GM12801 (cell line): ENCODE data around the gene SCLT1.

Experiments
- TF ChIP-seq, protein P1 (sequence below): IDR thresholded peaks from one replicate; pipeline ENCODE4 v1.5.1; 2011; ENCODE audit warnings: control low read depth; ENCODE audit not compliant: insufficient read length; ENCODE audit errors: extremely low read depth

The SCLT1 gene

GRCh38 chr4:129094347-129094746 lies 1.0 kb upstream of the SCLT1 start:
- TF ChIP-seq, protein P1, sequence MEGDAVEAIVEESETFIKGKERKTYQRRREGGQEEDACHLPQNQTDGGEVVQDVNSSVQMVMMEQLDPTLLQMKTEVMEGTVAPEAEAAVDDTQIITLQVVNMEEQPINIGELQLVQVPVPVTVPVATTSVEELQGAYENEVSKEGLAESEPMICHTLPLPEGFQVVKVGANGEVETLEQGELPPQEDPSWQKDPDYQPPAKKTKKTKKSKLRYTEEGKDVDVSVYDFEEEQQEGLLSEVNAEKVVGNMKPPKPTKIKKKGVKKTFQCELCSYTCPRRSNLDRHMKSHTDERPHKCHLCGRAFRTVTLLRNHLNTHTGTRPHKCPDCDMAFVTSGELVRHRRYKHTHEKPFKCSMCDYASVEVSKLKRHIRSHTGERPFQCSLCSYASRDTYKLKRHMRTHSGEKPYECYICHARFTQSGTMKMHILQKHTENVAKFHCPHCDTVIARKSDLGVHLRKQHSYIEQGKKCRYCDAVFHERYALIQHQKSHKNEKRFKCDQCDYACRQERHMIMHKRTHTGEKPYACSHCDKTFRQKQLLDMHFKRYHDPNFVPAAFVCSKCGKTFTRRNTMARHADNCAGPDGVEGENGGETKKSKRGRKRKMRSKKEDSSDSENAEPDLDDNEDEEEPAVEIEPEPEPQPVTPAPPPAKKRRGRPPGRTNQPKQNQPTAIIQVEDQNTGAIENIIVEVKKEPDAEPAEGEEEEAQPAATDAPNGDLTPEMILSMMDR = no peak

DNA sequence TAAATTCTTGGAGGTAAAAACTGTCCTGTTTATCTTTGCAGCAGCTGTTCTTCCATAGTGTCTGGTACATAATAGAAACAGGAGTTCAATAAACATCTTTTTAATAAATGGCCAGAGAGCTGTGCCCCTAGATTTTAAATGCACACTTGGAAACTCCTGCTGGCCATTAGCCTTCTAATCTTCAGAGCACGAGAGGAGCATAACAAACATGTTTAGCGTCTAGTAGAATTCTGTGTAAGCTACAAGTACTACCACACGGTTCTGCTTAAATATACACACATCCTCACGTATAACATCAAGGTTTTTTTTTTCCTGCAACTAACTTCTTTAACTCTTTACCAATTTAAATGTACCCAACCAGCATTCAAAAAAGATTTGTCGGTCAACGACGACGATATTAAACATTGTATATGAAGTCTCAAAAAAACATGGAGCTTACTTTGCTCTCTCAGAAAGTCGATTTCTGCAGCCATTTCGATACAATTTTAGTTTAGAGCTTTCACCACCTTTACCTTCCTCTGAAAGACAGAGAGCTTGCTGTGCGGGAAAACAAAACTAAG lies 628 bp downstream of the SCLT1 start:
- TF ChIP-seq, protein P1 = no peak

DNA sequence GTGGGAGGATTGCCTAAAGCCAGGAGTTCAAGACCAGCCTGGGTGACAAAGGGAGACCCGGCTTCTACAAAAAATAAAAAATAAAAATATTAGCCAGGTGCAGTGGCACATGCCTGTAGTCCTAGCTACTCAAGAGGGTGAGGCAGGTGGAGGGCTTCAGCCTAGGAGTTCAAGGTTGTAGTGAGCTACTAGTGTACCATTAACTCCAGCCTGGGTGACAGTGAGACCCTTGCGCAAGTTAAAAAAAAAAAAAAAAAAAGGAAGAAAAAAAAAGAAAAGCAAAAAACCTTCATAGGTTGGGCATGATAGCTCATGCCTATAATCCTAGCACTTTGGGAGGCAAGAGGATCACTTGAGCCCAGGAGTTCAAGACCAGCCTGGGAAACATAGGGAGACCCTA lies 5.8 kb downstream of the SCLT1 start:
- TF ChIP-seq, protein P1 = no peak

GRCh38 chr4:129085472-129085871 lies 7.9 kb downstream of the SCLT1 start:
- TF ChIP-seq, protein P1 = no peak

DNA sequence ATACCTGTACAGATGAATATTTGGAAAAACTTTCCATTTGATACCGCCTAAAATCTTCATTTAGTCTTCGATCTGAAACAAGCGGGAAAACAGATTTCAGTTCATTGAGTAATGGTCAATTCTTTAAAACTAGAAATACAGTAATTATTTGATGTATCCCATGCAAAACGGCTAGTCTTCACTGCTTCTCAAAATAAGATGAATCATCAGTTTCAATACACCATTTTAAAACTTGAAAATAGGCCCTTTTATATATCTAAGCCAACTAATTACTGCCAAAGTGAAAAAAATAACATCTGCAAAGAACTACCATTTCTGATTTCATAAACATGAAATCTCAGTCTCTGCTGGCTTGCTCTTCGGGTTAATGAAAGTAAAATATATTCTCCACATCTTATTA lies 11.0 kb downstream of the SCLT1 start:
- TF ChIP-seq, protein P1 = no peak

- TF ChIP-seq, protein P1 = no peak
Measured at GRCh38 chr4:129080129-129080528, 13.2 kb downstream of the SCLT1 start.

- TF ChIP-seq, protein P1 = no peak
Measured at GRCh38 chr4:129077326-129077725, 16.0 kb downstream of the SCLT1 start.
